ENCODE data around the gene HYAL3. TPM values are rescaled to one million over a fixed set of nuclear protein-coding genes. Genes with fewer than 3 reads are reported as not detected.

The HYAL3 gene
- total and polyA plus RNA-seq, 10 of the 15 experiments (the other 5 are each of a cell fraction or from before 2014, with no cell fraction given), result 0.37 to 4.2 (median 2.8) TPM

GRCh38 chr3:50327943-50328691 lies 28.9 kb upstream of the HYAL3 start, which contains the start of gene TUSC2 (continued):
- TF ChIP-seq REST (IDR thresholded peaks at IDR 0.05; ENCODE audit: low read depth, low read length) (no peak), PML (IDR thresholded peaks at IDR 0.05; ENCODE audit: low read length) (0 out of 2 replicates have a peak, but pooled peaks have one; percentile 64), EP300 (IDR thresholded peaks at IDR 0.05; ENCODE audit: borderline replicate concordance in 1 of 2, control insufficient read depth in 1 of 2, low read depth in 2 of 2, low read length in 2 of 2) (no peak), MTA3 (IDR thresholded peaks at IDR 0.05; ENCODE audit: borderline replicate concordance, low read length) (peak; percentile 41; the same call in 1 of the 2 replicates), STAT1 (conservative IDR thresholded peaks at IDR 0.05) (0 out of 2 replicates have a peak, but pooled peaks have one; percentile 24), NR2C1 (IDR thresholded peaks at IDR 0.05) (no peak), SMAD1 (IDR thresholded peaks at IDR 0.05; ENCODE audit: low read depth, partially characterized antibody) (no peak), NBN (IDR thresholded peaks at IDR 0.05) (no peak), GATAD2B (conservative IDR thresholded peaks at IDR 0.05; ENCODE audit: low read depth) (peak; percentile 51; the same call in 1 of the 2 replicates), RUNX3 (IDR thresholded peaks at IDR 0.05; ENCODE audit: low read length) (no peak; the same call in 1 of the 2 replicates), PAX5 (IDR thresholded peaks at IDR 0.05; ENCODE audit: borderline replicate concordance, low read depth, low read length) (0 out of 2 replicates have a peak, but pooled peaks have one; percentile 22), TCF7 (IDR thresholded peaks at IDR 0.05; ENCODE audit: borderline replicate concordance) (no peak), ASH2L (IDR thresholded peaks at IDR 0.05; ENCODE audit: borderline replicate concordance, low read depth) (no peak), TCF3 (IDR thresholded peaks at IDR 0.05; ENCODE audit: borderline replicate concordance, insufficient read depth, low read depth, low read length) (peak; percentile 44; the same call in 1 of the 2 replicates), MEF2A (IDR thresholded peaks at IDR 0.05; ENCODE audit: insufficient read depth, low read depth, low read length) (no peak), SPI1 (IDR thresholded peaks at IDR 0.05; ENCODE audit: borderline replicate concordance, insufficient read depth, low read depth, low read length) (peak; percentile 74)
- TF ChIP-seq, protein P1, sequence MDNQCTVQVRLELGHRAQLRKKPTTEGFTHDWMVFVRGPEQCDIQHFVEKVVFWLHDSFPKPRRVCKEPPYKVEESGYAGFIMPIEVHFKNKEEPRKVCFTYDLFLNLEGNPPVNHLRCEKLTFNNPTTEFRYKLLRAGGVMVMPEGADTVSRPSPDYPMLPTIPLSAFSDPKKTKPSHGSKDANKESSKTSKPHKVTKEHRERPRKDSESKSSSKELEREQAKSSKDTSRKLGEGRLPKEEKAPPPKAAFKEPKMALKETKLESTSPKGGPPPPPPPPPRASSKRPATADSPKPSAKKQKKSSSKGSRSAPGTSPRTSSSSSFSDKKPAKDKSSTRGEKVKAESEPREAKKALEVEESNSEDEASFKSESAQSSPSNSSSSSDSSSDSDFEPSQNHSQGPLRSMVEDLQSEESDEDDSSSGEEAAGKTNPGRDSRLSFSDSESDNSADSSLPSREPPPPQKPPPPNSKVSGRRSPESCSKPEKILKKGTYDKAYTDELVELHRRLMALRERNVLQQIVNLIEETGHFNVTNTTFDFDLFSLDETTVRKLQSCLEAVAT (IDR thresholded peaks at IDR 0.05), result 0 out of 2 replicates have a peak, but pooled peaks have one; percentile 28
- TF ChIP-seq, protein P2, sequence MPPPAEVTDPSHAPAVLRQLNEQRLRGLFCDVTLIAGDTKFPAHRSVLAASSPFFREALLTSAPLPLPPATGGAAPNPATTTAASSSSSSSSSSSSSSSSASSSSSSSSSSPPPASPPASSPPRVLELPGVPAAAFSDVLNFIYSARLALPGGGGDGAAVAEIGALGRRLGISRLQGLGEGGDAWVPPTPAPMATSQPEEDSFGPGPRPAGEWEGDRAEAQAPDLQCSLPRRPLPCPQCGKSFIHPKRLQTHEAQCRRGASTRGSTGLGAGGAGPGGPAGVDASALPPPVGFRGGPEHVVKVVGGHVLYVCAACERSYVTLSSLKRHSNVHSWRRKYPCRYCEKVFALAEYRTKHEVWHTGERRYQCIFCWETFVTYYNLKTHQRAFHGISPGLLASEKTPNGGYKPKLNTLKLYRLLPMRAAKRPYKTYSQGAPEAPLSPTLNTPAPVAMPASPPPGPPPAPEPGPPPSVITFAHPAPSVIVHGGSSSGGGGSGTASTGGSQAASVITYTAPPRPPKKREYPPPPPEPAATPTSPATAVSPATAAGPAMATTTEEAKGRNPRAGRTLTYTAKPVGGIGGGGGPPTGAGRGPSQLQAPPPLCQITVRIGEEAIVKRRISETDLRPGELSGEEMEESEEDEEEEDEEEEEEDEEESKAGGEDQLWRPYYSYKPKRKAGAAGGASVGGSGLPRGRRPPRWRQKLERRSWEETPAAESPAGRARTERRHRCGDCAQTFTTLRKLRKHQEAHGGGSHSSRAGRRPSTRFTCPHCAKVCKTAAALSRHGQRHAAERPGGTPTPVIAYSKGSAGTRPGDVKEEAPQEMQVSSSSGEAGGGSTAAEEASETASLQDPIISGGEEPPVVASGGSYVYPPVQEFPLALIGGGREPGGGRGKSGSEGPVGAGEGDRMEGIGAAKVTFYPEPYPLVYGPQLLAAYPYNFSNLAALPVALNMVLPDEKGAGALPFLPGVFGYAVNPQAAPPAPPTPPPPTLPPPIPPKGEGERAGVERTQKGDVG (CRISPR knock-in tag; IDR thresholded peaks at IDR 0.05), result no peak
- TF ChIP-seq, protein P3, sequence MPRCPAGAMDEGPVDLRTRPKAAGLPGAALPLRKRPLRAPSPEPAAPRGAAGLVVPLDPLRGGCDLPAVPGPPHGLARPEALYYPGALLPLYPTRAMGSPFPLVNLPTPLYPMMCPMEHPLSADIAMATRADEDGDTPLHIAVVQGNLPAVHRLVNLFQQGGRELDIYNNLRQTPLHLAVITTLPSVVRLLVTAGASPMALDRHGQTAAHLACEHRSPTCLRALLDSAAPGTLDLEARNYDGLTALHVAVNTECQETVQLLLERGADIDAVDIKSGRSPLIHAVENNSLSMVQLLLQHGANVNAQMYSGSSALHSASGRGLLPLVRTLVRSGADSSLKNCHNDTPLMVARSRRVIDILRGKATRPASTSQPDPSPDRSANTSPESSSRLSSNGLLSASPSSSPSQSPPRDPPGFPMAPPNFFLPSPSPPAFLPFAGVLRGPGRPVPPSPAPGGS (IDR thresholded peaks at IDR 0.05; ENCODE audit: borderline replicate concordance, insufficient read depth, low read depth, low read length, poor library complexity, severe bottlenecking), result peak; percentile 10

Data from GM12878 (cell line).